Heart right ventricle (tissue), 16 donors: ENCODE data around the gene LHX3. TPM values are rescaled to one million over a fixed set of nuclear protein-coding genes. Genes with fewer than 3 reads are reported as not detected.

Source experiments
- ATAC-seq, 8 donors: fragments of 200-7000 bp; cut with Tn5 transposase; one replicate each; pipeline ENCODE4 v1.9.1; 2020; ENCODE audit warnings: mild to moderate bottlenecking in 8 of 8, moderate library complexity in 8 of 8, moderate number of reproducible peaks in 1 of 8
- DNase-seq, 2 donors: peaks; one replicate each; pipeline ENCODE4 v3.0.0-alpha.2; 2020
- H3K27ac ChIP-seq, 10 donors: fragments of 200-600 bp; sonication (generic) in 2 of 10; one replicate each; pipeline versions ENCODE4 v1.5.0 to v1.8.0; 2020 to 2022; ENCODE audit warnings: mild to moderate bottlenecking in 3 of 10
- H3K27me3 ChIP-seq, 7 donors: fragments of 200-600 bp; one replicate each; pipeline ENCODE4 v1.8.0; 2021 to 2022; ENCODE audit warnings: mild to moderate bottlenecking in 2 of 7
- H3K36me3 ChIP-seq, 9 donors: fragments of 200-600 bp; sonication (generic) in 1 of 9; one replicate each; pipeline versions ENCODE4 v1.5.0 to v1.8.0; 2020 to 2022; ENCODE audit warnings: mild to moderate bottlenecking in 2 of 9
- H3K4me1 ChIP-seq, 9 donors: fragments of 200-600 bp; sonication (generic) in 1 of 9; one replicate each; pipeline versions ENCODE4 v1.5.0 to v1.8.0; 2020 to 2022; ENCODE audit warnings: mild to moderate bottlenecking in 4 of 9
- H3K4me3 ChIP-seq, 10 donors: fragments of 200-600 bp; sonication (generic) in 2 of 10; one replicate each; pipeline versions ENCODE4 v1.5.0 to v1.8.0; 2020 to 2022; ENCODE audit warnings: mild to moderate bottlenecking in 7 of 10, moderate library complexity in 2 of 10
- H3K9me3 ChIP-seq, 11 donors: fragments of 200-600 bp in 10 of 11; sonication (generic) in 2 of 11; one replicate each; pipeline versions ENCODE4 v1.5.0 to v1.8.0; 2013 to 2022; ENCODE audit warnings: mild to moderate bottlenecking in 2 of 11, control low read depth in 1 of 11, moderate library complexity in 1 of 11
- CTCF ChIP-seq, 9 donors: fragments of 200-600 bp; sonication (generic) in 2 of 9; IDR thresholded peaks; one replicate each; pipeline versions ENCODE4 v1.5.0 to v1.8.0; 2021 to 2022; ENCODE audit warnings: antibody characterized with exemption in 9 of 9, mild to moderate bottlenecking in 5 of 9, moderate library complexity in 1 of 9
- WGBS, 2 donors: extraction: QIAGEN DNeasy Blood & Tissue Kit; methylation state at CpG; one replicate each; pipeline ENCODE4 v1.1.7; 2013; ENCODE audit warnings: inconsistent platforms in 1 of 2; 5-methylcytosine and 5-hydroxymethylcytosine counted together
- intact Hi-C, 10 donors: fragments of 100-400 bp; cut with DNase I; formaldehyde crosslinking; loops; one replicate each; pipeline versions ENCODE4 v1.11.1 to v1.14.2; 2022
- polyA plus RNA-seq, 2 donors: library from polyadenylated mRNA; stranded (reverse); fragments of 200-250 nt; gene quantifications; one replicate each; pipeline ENCODE4 v1.2.3, GENCODE V29; 2013
- total RNA-seq, 10 donors: library from RNA; stranded (reverse); fragmentation: NEBNext Ultra II Directional in 3 of 10; extraction: Animal tissue kit (Norgen Biotek cat#: 25700) in 3 of 10; gene quantifications; one replicate each; pipeline versions ENCODE4 v1.2.1 to v1.2.4, GENCODE V29; 2021 to 2023
- donor health status: Arrhythmogenic right ventricular cardiomyopathy.
- donor health status: ischemic (EF 13 %, LVEDD 7.1; RV severe dilation, severe dysfunction).
- donor health status: healthy with polysubstance abuse.
- donor health status: DM: no; HTN: yes; CAD: no.
- donor health status: DM: no; HTN: no; CAD: no.
- donor health status: ischemic (EF 25% LVEDD 6.9; RV normal size, moderate dysfunction).
- donor health status: ischemic (EF 25% LVEDD 5.7; RV mildly dilated, moderate dysfunction).
- donor health status: healthy.
- donor health status: DM: yes; HTN: yes; CAD: no.
- donor health status: Ischemic cardiomyopathy.
- donor health status: ischemic (EF 35%, LVEDD 5.7; RV mildly dilated, moderate dysfunction).
- donor health status: nonischemic (EF 11% LVEDD 7.7; RV severe dilation, severe dysfunction).
- donor health status: DM: yes; HTN: yes; CAD: no.
- donor health status: PGD.
- donor health status: ischemic (EF 29% LVEDD 5.4; RV normal size, mild dysfunction).
- donor health status: nonischemic (EF 23%, LVEDD 6.1; RV moderate dilation, normal function).

LHX3 gene
- total and polyA plus RNA-seq, 12 donors: not detected

GRCh38 chr9:136187683-136188586 is 17.0 kb downstream of the LHX3 start:
- no peak overlapping the region for H3K27ac ChIP-seq
- no peak overlapping the region for H3K4me3 ChIP-seq
- TF ChIP-seq CTCF (IDR thresholded peaks at IDR 0.05): no peak
- H3K9me3 ChIP-seq: no peaks in the 10 kb centered on the region
- DNase-seq (no peak), ATAC-seq (no peak)
- H3K36me3 ChIP-seq: no peaks in the 10 kb centered on the region
- peaks cover 0 to 4% (median 0%) of the 10 kb centered on the region in 9 donors for H3K4me1 ChIP-seq
- peaks cover 14 to 94% (median 90%) of the 10 kb centered on the region in 7 donors for H3K27me3 ChIP-seq
- intact Hi-C loops: no loop called here
- WGBS, 2 donors: 70 to 74% methylated on average over 25 of the region's 25 CpGs

GRCh38 chr9:136187197-136187596 is 17.7 kb downstream of the LHX3 start:
- ATAC-seq (no peak), DNase-seq (no peak)
- H3K27me3 ChIP-seq: peaks cover 11 to 88% (median 82%) of the 10 kb centered on the region in 7 donors
- intact Hi-C loops: no loop called here
- H3K36me3 ChIP-seq: no peaks in the 10 kb centered on the region
- 90% methylated on average over 18 of the region's 18 CpGs for WGBS, 2 donors
- H3K9me3 ChIP-seq: no peaks in the 10 kb centered on the region
- no peak overlapping the region for H3K27ac ChIP-seq
- no peak for TF ChIP-seq CTCF (IDR thresholded peaks at IDR 0.05)
- H3K4me1 ChIP-seq: no peaks in the 10 kb centered on the region
- no peak overlapping the region for H3K4me3 ChIP-seq

- 63 to 75% methylated on average over 14 of the region's 14 CpGs for WGBS, 2 donors
- Histone ChIP-seq H3K9me3 (no peaks in the 10 kb centered on the region), H3K27ac (no peak overlapping the region), H3K36me3 (no peaks in the 10 kb centered on the region), H3K27me3 (peaks cover 8 to 80% (median 74%) of the 10 kb centered on the region in 7 donors), H3K4me3 (no peak overlapping the region), H3K4me1 (no peaks in the 10 kb centered on the region)
- no peak for ATAC-seq
- intact Hi-C loops: no loop called here
- no peak for DNase-seq
- no peak for TF ChIP-seq CTCF (IDR thresholded peaks at IDR 0.05)
Measured at GRCh38 chr9:136186386-136186785, 18.5 kb downstream of the LHX3 start.

GRCh38 chr9:136185596-136186366 is 19.1 kb downstream of the LHX3 start:
- Histone ChIP-seq H3K27me3 (peaks cover 3 to 74% (median 68%) of the 10 kb centered on the region in 7 donors), H3K27ac (no peak overlapping the region), H3K4me3 (no peak overlapping the region), H3K4me1 (no peaks in the 10 kb centered on the region), H3K9me3 (no peaks in the 10 kb centered on the region), H3K36me3 (no peaks in the 10 kb centered on the region)
- ATAC-seq: peak in 1 of 8 donors; percentile 63
- no peak for DNase-seq
- WGBS, 2 donors: 66 to 70% methylated on average over 32 of the region's 32 CpGs
- intact Hi-C loops: no loop called here
- no peak for TF ChIP-seq CTCF (IDR thresholded peaks at IDR 0.05)
